ENCODE results near the gene PPP2R2B.

PPP2R2B gene

DNA sequence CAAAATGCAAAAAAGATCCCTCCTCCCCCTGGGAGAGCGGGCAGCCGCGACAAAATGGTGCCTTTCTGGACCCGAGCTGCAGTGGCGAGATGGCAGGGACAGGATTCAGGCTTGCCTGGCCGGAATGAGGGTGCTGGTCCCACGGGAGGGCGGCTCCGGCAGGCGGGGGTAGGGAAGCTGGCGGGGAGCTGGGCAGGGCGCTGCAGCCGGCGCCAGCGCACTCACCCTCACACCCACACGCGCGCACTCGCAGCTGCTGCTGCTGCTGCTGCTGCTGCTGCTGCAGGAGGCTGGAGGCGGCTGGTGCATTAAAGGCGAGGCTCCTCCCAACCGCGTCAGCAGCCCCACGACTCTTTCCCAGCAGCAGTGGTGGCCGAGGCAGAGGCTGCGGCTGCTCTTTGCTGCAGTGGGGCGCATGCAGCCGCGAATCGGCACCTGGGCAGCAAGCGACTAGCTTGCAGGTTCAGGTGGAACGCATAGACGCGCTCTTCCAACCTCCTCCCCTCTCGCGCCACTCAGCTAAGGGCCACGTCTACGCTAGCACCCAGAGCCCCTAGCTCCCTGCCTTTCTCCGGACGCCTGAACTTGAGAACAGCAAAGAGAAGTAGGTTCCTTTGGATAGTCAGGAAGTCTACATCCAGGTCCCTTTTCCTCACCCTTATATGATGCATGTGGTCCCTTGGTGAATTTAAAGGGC is at the start of gene PPP2R2B:
PPP2R2B (minus strand) TSS at position 282 of the 697 bp plus-strand sequence.
- peak; percentile 59 to 72 (median 71) for DNase-seq

DNA sequence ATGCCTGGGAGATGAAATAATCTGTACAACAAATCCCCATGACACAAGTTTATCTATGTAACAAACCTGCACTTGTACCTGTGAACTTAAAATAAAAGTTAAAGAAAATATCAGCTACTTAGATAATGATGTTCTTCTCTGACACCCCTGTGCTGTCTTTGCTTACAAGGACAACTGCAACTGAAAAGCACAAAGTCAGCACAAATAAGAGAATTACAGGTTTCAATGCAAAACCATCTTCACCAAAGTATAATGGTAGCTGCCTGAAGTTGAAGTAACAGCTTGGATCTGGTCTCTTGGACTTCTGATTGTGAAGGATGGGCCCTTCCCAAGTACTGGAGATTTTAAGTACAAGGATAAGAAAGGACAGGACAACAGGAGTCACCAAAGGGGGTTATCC is 45.6 kb upstream of the PPP2R2B start:
- no peak for DNase-seq

GRCh38 chr5:146921225-146921624 is 42.7 kb upstream of the PPP2R2B start:
- DNase-seq = no peak

DNA sequence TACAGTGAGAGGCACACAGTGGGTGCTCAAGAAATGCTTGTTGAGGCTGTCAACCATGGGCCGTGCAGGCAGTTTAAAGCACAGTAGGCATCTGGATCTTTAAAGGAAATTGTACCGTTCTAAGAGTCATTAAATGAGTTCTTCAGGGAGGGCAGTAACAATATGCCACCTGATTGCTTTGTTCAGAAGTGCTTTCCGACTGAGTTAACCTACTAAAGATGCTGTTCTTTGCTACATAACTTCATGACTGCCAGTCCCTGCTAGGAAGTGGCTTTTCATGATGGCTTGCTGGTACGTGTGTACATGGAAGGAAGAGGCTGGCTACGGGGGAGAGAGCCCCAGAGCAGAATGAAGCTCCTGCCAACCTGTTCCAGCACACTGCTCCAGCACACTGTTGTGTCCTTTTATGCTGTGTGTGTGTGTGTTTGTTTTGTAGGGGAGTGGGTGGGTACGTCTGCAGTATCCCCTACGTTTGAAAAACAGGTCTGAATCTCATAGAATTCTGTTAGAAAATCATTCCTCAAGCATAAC is 41.9 kb upstream of the PPP2R2B start:
- no peak for DNase-seq

DNA sequence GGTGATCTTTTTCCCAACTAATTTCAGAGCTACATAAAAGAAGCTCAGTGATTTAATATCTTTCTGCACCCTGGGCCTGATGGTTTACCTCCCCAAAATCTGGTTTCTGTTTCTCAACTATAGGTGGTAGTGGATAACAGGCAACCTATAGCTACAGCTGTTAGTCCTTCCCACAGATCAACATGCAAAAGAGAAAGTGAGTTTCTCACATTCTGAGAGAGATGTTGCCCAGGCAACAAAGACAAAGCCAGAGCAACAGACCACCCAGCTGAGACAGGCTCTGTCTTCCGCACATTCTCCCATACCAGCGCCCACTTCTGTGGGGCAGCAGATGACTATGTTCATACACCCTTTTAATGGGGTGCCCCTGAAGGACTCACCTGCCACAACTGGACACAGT is 40.7 kb upstream of the PPP2R2B start:
- DNase-seq = peak in 1 of 3 experiments; percentile 2

DNA sequence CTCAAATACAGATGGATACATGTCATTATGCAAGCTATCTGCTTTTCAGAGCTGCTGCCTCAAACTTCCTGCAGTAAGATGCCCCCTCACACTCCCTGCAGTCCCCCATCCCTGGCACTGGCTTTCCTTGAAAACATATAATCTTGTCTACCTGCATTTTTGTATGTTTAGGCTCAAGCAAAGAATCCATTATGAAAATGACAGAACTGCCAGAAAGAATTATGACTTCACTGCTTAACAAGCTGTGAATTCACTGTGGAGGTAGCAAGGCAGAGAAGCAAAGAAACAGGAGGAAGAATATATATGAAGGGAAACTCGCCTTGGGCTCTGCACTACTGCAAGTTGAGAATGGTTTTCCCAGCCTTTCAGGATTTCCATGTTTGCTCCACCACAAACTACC is 39.4 kb upstream of the PPP2R2B start:
- DNase-seq = peak in 1 of 3 experiments; percentile 1

- no peak for DNase-seq
Observed at GRCh38 chr5:146912874-146913273, 34.3 kb upstream of the PPP2R2B start.

GRCh38 chr5:146910239-146910638 is 31.7 kb upstream of the PPP2R2B start:
- no peak for DNase-seq

DNA sequence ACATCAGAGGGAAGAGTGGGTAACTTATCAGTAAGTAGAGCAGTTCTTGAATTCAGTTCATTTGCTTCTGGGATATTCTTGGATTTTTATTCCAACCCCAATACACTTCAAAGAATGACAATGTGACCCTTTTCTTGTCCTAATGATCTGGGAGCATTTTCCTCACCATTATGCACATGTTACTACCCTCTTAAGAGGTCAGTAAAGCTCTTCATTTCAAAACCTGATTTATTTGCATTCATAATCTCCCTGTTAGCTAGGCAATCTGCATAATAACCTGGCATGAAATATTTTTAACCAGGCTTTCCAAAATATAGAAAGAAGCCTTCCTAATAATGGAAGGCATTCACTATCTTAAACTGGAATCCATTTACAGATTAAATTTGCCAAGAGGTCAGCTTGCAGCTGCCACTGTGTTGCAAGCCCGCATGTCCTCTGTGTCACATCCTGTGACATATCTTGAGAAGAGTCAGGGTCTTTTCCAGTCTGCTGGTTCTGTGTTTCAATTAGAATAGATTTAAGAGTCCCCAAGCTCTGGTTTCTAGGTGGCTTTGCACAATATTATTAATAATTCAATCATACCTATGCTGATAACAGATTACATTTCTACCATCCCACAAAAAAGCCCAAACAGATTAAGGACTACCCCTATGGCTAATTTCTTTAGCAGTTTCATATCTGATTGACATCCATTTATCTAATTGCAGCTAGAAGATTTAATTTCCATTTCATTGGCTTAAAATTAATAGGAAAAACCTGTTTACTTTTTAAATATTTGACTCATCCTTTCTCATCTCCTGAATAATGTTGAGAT is 30.9 kb upstream of the PPP2R2B start:
- DNase-seq = no peak

DNA sequence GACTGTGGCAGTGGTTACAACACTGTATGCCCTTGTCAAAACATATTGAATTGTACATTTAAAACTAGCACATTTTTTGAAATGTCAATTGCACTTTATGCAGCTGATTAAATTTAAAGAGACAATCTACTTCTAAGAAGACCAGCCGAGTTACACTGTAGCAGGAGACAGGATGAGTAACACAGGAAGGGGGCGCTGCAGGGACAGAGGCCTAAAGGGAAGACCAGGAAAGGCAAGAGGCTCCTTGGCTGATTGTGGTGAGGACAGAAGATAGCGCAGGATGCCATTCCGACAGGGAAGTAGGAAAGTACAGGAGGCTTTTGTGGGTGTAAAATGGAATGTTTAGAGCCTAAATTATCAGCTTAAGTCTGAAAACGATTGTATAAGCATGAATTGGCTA is 28.2 kb upstream of the PPP2R2B start:
- no peak for DNase-seq

GRCh38 chr5:146904890-146905289 is 26.3 kb upstream of the PPP2R2B start:
- no peak for DNase-seq

GRCh38 chr5:146903789-146904188 is 25.2 kb upstream of the PPP2R2B start:
- no peak for DNase-seq

GRCh38 chr5:146902471-146902870 is 23.9 kb upstream of the PPP2R2B start:
- DNase-seq = no peak

DNA sequence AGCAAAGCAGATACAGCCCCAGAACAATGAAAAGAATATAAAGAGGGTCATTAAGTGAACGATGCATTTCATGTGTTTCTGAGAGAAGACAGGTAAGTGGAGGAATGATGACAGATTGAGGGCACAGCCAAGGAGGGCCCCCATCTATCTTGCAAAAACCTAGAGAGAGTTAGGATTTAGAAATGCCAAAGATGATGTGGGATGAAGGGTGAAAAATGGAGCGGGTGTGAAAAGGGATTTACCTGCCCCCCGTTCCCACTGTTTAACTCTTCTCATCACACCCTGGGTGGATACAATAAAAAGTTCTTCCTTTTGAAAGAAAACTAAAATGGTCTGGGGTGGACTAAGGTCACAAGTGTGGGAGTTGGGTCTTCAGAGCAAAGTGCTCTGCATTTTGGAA is 18.5 kb upstream of the PPP2R2B start:
- no peak for DNase-seq

DNA sequence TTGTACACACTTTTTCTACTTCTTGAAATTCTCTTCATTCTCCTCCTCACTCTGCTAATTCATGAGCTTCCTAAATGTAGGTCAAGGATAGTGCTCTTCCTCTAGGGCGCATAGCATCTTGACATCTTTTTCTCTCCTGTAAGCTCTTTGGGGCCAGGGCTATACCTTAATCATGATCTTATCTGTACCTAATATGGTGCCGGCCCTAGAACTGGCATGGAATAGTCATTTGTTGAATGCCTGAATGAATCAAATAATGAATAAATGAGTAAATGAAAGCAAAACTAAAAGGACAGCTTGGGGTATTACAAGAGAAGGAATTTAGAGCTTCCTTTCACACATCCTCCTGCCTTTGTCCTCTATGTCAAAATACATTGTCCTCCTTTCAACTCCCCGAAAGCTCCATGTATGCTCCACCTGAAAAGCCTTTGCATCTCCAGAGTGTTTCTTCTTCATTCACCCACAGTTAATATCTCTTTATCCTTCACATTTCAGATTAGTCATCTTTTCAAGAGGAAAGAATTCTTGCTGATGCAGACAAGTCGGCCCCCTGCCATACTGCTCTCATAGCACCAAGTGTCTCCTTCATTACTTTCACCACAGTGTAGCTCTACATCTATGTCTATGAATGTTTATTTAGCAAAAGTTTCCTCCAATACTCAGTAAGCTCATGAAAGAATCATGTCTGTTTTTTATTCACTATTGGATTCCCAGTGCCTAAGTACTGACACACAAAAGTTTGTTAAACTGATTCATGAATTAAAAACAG is 16.4 kb upstream of the PPP2R2B start:
- no peak for DNase-seq

DNA sequence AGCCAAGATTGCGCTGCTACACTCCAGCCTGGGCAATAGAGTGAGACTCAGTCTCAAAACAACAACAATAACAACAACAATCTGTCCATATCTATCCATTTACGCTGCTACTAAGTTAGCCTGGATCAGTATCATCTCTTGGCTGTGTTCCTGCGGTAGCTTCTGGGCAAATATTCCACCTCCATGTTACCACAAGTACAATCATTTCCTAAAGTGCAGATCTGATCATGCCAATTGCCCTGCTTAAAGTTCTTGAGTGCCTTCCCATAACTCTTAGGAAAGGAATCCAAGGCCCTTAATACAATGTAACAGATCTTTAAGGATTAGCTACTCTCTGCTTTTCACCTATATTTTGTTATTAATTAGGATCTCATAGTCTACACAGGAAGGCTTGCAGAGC is 15.4 kb upstream of the PPP2R2B start:
- no peak for DNase-seq

GRCh38 chr5:146892231-146892630 is 13.7 kb upstream of the PPP2R2B start:
- DNase-seq = no peak

DNA sequence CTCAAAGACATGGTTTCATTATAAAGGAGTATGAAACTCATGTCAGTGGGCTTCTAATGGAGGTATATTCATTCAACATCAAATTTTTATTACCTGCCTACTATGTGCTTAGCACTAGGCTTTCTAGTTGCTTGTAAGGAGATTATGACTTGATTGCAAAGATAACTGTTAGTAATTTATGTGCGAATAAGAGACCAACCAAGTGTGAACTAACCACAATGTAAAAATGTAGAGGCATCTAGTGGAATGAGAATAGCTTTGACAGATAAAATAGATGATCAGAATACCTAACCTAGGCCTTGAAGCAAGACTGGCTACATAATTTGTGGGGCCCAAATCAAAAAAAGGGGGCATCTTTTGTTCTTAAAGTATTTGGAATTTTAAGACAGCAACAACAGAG is 13.0 kb upstream of the PPP2R2B start:
- DNase-seq = no peak

DNA sequence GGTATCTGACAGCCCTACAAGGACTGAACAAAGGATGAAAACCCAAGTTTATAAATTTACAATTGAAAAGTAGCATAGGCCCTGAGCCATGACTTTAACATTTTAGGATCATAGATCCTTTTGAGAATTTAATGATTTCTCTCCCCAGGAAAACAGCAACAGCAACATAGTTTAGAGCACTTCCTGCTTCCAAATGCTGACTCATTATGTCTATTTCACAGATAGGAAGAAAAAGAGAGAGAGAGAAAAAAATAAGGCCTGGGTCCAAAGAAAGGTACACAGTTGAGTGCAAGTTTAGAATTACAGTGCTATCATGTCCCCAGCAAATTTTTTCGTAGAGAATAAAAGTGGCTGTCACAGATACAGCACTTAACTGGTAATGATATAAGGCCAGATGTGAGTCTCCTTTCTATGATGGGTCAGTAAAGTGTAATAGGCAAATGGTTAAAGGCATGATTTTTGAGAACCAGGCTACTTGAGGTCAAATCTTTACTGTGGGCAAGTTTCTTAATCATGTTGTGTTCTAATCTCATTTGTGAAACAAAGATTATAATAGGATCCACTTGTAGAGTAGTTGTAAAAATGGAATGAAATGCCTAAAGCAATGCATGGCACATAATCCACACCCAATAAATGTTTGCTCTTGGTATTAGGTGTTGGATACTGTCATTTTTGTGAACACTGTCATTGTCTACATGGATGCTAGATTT is 12.3 kb upstream of the PPP2R2B start:
- no peak for DNase-seq

DNA sequence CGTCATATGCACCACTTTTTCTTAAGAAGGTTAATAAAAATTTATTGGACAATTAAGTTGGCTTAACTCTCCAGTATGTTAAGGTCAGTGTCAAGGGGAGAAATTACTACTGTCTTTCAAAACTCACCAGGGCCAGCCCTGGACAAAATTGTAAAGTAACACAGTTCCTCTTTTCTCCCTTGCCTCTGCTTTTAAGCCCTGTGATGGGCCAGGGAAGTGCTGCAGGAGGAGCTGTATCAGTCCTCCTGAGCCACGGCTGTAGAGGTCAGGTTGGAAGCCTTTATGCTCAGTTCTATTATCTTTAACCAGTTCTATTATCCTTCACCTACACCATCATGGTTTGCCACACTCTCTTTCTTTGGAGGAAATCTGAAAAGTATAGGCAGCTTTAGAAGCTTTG is 11.5 kb upstream of the PPP2R2B start:
- DNase-seq = no peak

DNA sequence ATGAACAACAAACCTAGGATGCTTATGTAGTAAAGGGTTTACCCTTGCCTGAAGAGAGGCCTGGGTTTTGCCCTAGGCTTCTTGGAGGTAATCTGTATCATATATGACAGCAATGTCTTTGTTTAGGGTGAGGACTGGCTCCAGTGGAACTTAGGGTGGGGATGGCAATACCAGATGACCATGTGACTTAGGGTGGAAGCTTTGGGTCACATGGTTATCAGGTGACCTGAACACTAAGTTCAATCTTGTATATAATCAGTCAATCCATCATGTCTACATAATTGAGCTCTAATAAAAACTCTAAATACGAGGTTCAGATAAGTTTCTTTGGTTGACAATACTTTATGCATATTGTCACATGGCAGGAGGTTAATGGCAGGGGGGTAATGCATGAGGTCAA is 10.6 kb upstream of the PPP2R2B start:
- no peak for DNase-seq

- DNase-seq = no peak
Observed at GRCh38 chr5:146888351-146888978, 9.9 kb upstream of the PPP2R2B start.
